NT2/D1 (cell line): ENCODE measurements around the gene ZNF605.

Experiments used
- YY1 ChIP-seq: IDR thresholded peaks from 2 replicates; pipeline ENCODE4 v1.6.1; 2011; ENCODE audit not compliant: insufficient read length, insufficient read depth
- ZNF274 ChIP-seq: IDR thresholded peaks from 2 replicates; pipeline ENCODE4 v1.6.1; 2011; ENCODE audit warnings: mild to moderate bottlenecking, low read depth, low read length

GRCh38 chr12:132954471-132955048 is 1.5 kb downstream of the ZNF605 start:
- TF ChIP-seq YY1 (no peak), ZNF274 (no peak)
